Duodenal mucosa (tissue), 2 donors: ENCODE data around the gene CLCN2.

Source experiments
- H3K27ac ChIP-seq: one replicate; pipeline ENCODE4 v1.7.0; 2013; ENCODE audit warnings: low read depth, low read length
- H3K27me3 ChIP-seq, 2 donors: one replicate each; pipeline ENCODE4 v1.7.0; 2013; ENCODE audit warnings: low read length in 2 of 2, control low read depth in 1 of 2; ENCODE audit not compliant: insufficient read depth in 2 of 2, control insufficient read depth in 1 of 2
- H3K36me3 ChIP-seq, 2 donors: one replicate each; pipeline ENCODE4 v1.7.0; 2013; ENCODE audit warnings: low read length in 2 of 2, control low read depth in 1 of 2; ENCODE audit not compliant: insufficient read depth in 2 of 2, control insufficient read depth in 1 of 2
- H3K4me1 ChIP-seq, 2 donors: one replicate each; pipeline ENCODE4 v1.7.0; 2013; ENCODE audit warnings: low read length in 2 of 2, control low read depth in 1 of 2; ENCODE audit not compliant: insufficient read depth in 2 of 2, control insufficient read depth in 1 of 2
- H3K4me3 ChIP-seq, 2 donors: one replicate each; pipeline ENCODE4 v1.7.0; 2013; ENCODE audit warnings: low read length in 2 of 2, low read depth in 1 of 2
- H3K9ac ChIP-seq, 2 donors: one replicate each; pipeline ENCODE4 v1.7.0; 2013; ENCODE audit warnings: low read length in 2 of 2, low read depth in 1 of 2
- H3K9me3 ChIP-seq, 2 donors: one replicate each; pipeline ENCODE4 v1.7.0; 2013; ENCODE audit warnings: low read length in 2 of 2, control low read depth in 1 of 2; ENCODE audit not compliant: control insufficient read depth in 1 of 2

Gene CLCN2

DNA sequence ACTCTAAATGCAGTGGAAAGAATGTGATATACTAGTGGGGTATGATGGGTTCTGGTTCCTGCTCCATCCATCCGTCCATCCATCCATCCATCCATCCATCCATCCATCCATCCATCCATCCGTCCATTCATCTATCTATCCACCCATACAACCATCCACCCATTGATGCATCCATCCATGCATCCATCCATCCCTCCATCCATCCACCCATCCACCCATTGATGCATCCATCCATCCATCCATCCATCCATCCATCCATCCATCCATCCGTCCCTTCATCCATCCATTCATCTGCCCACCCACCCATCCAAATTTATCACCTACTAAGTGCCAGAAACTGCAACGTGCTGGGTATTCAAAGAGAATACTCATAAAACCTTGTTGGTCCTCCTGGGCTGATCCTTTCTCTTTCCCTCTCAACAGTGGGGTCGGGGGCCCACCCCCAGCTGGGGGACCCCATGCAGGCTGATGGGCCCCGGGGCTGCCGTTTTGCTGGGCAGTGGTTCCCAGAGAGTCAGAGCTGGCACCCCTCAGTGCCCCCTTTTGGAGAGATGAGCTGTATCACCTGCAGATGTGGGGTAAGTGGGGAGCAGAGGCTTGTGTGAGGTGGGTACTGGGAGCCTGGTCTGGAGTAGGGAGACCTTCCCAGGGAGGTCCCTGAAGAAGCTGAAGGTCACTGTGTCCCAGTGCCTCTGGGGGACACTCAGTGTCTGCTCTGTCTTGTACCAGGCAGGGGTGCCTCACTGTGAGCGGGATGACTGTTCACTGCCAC is 26.9 kb upstream of the CLCN2 start:
- Histone ChIP-seq H3K4me1 (no peaks in the 10 kb centered on the region), H3K27me3 (peaks cover 3 to 5% of the 10 kb centered on the region in 2 donors)

GRCh38 chr3:184387174-184387714 is 25.8 kb upstream of the CLCN2 start:
- Histone ChIP-seq H3K9me3 (no peaks in the 10 kb centered on the region), H3K4me1 (no peaks in the 10 kb centered on the region), H3K27ac (no peak overlapping the region), H3K9ac (no peak overlapping the region), H3K4me3 (no peak overlapping the region), H3K36me3 (no peaks in the 10 kb centered on the region), H3K27me3 (peaks cover 7 to 12% of the 10 kb centered on the region in 2 donors)

More for the DNA sequence above, 26.9 kb upstream of the CLCN2 start:
- Histone ChIP-seq H3K9me3 (no peaks in the 10 kb centered on the region), H3K9ac (no peak overlapping the region), H3K4me3 (no peak overlapping the region), H3K27ac (no peak overlapping the region), H3K36me3 (no peaks in the 10 kb centered on the region)

GRCh38 chr3:184386047-184386806 is 24.8 kb upstream of the CLCN2 start:
- no peaks in the 10 kb centered on the region for H3K9me3 ChIP-seq
- H3K27me3 ChIP-seq: peaks cover 17 to 22% of the 10 kb centered on the region in 2 donors
- no peaks in the 10 kb centered on the region for H3K36me3 ChIP-seq
- no peak overlapping the region for H3K9ac ChIP-seq
- H3K4me1 ChIP-seq: peaks cover 4 to 7% of the 10 kb centered on the region in 2 donors
- H3K27ac ChIP-seq: no peak overlapping the region
- H3K4me3 ChIP-seq: no peak overlapping the region

GRCh38 chr3:184384856-184385422 is 23.5 kb upstream of the CLCN2 start:
- peaks cover 11 to 13% of the 10 kb centered on the region in 2 donors for H3K4me1 ChIP-seq
- H3K9ac ChIP-seq: no peak overlapping the region
- no peaks in the 10 kb centered on the region for H3K36me3 ChIP-seq
- H3K4me3 ChIP-seq: no peak overlapping the region
- H3K27ac ChIP-seq: no peak overlapping the region
- peaks cover 25 to 30% of the 10 kb centered on the region in 2 donors for H3K27me3 ChIP-seq
- H3K9me3 ChIP-seq: no peaks in the 10 kb centered on the region

DNA sequence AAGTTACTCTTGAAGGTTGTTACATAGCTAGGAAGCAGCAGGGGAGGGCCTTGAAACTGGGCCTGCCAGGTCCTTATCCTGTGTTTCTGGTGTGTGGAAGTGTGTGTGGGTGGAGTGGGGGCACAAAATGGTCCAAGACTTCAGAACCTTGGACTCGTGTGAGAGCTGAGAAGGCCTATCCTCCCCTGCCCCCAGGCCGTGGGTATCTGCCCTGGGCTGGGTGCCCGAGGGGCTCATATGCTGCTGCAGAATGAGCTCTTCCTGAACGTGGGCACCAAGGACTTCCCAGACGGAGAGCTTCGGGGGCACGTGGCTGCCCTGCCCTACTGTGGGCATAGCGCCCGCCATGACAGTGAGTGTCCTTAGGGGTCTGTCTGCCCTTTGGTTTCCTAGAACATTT is 22.9 kb upstream of the CLCN2 start:
- Histone ChIP-seq H3K27me3 (peaks cover 27 to 30% of the 10 kb centered on the region in 2 donors), H3K4me3 (no peak overlapping the region), H3K9me3 (no peaks in the 10 kb centered on the region), H3K27ac (no peak overlapping the region), H3K36me3 (no peaks in the 10 kb centered on the region), H3K4me1 (peaks cover 11 to 13% of the 10 kb centered on the region in 2 donors), H3K9ac (no peak overlapping the region)

DNA sequence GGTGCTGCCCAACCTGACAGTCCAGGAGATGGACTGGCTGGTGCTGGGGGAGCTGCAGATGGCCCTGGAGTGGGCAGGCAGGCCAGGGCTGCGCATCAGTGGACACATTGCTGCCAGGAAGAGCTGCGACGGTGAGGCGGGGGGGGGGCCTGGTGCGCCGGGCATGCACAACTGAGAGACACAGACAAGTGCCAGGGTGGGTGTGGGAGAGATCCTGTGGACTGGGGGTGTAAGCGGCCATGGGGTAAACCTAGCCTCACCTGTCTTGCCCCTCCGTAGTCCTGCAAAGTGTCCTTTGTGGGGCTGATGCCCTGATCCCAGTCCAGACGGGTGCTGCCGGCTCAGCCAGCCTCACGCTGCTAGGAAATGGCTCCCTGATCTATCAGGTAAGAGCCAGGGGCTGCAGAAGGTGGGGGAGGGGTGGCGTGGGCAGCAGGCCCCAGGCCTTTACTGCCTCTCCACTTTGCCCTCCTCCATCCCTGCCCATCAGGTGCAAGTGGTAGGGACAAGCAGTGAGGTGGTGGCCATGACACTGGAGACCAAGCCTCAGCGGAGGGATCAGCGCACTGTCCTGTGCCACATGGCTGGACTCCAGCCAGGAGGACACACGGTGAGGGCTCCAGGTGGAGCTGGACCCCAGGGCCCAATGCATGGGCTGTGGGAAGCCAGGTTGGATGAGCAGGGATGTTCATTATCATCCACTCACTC is 21.8 kb upstream of the CLCN2 start:
- H3K9ac ChIP-seq: no peak overlapping the region
- no peaks in the 10 kb centered on the region for H3K9me3 ChIP-seq
- H3K4me1 ChIP-seq: peaks cover 11 to 19% of the 10 kb centered on the region in 2 donors
- no peaks in the 10 kb centered on the region for H3K36me3 ChIP-seq
- no peak overlapping the region for H3K27ac ChIP-seq
- peaks cover 38 to 39% of the 10 kb centered on the region in 2 donors for H3K27me3 ChIP-seq
- no peak overlapping the region for H3K4me3 ChIP-seq

GRCh38 chr3:184382326-184383032 is 21.1 kb upstream of the CLCN2 start:
- Histone ChIP-seq H3K4me1 (peaks cover 18 to 24% of the 10 kb centered on the region in 2 donors), H3K27ac (no peak overlapping the region), H3K27me3 (peaks cover 41 to 43% of the 10 kb centered on the region in 2 donors)

GRCh38 chr3:184381261-184382224 is 20.1 kb upstream of the CLCN2 start:
- Histone ChIP-seq H3K9ac (no peak overlapping the region), H3K36me3 (no peaks in the 10 kb centered on the region), H3K27me3 (peaks cover 46 to 48% of the 10 kb centered on the region in 2 donors), H3K4me1 (peaks cover 21 to 24% of the 10 kb centered on the region in 2 donors), H3K27ac (no peak overlapping the region), H3K4me3 (peak overlapping the region; percentile 29 to 53), H3K9me3 (no peaks in the 10 kb centered on the region)

More at GRCh38 chr3:184382326-184383032, 21.1 kb upstream of the CLCN2 start:
- no peaks in the 10 kb centered on the region for H3K9me3 ChIP-seq
- no peak overlapping the region for H3K9ac ChIP-seq
- H3K36me3 ChIP-seq: no peaks in the 10 kb centered on the region
- no peak overlapping the region for H3K4me3 ChIP-seq
